ENCODE data around the gene ARHGEF10L. TPM values are rescaled to one million over a fixed set of nuclear protein-coding genes. Genes with fewer than 3 reads are reported as not detected.
"Not testable (repeated sequence)": the region's sequence is repeated elsewhere in the genome, so short reads cannot be mapped to it uniquely, and the experiment has no call there.

Gene ARHGEF10L, protein sequence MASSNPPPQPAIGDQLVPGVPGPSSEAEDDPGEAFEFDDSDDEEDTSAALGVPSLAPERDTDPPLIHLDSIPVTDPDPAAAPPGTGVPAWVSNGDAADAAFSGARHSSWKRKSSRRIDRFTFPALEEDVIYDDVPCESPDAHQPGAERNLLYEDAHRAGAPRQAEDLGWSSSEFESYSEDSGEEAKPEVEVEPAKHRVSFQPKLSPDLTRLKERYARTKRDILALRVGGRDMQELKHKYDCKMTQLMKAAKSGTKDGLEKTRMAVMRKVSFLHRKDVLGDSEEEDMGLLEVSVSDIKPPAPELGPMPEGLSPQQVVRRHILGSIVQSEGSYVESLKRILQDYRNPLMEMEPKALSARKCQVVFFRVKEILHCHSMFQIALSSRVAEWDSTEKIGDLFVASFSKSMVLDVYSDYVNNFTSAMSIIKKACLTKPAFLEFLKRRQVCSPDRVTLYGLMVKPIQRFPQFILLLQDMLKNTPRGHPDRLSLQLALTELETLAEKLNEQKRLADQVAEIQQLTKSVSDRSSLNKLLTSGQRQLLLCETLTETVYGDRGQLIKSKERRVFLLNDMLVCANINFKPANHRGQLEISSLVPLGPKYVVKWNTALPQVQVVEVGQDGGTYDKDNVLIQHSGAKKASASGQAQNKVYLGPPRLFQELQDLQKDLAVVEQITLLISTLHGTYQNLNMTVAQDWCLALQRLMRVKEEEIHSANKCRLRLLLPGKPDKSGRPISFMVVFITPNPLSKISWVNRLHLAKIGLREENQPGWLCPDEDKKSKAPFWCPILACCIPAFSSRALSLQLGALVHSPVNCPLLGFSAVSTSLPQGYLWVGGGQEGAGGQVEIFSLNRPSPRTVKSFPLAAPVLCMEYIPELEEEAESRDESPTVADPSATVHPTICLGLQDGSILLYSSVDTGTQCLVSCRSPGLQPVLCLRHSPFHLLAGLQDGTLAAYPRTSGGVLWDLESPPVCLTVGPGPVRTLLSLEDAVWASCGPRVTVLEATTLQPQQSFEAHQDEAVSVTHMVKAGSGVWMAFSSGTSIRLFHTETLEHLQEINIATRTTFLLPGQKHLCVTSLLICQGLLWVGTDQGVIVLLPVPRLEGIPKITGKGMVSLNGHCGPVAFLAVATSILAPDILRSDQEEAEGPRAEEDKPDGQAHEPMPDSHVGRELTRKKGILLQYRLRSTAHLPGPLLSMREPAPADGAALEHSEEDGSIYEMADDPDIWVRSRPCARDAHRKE (N-terminal part only)
- total RNA-seq = 1 to 10 TPM in 1 of 3 donors, under 1 TPM in 2; 0.70 to 1.7 (median 0.94) TPM
- 2.2 TPM for total RNA-seq (2013)

DNA sequence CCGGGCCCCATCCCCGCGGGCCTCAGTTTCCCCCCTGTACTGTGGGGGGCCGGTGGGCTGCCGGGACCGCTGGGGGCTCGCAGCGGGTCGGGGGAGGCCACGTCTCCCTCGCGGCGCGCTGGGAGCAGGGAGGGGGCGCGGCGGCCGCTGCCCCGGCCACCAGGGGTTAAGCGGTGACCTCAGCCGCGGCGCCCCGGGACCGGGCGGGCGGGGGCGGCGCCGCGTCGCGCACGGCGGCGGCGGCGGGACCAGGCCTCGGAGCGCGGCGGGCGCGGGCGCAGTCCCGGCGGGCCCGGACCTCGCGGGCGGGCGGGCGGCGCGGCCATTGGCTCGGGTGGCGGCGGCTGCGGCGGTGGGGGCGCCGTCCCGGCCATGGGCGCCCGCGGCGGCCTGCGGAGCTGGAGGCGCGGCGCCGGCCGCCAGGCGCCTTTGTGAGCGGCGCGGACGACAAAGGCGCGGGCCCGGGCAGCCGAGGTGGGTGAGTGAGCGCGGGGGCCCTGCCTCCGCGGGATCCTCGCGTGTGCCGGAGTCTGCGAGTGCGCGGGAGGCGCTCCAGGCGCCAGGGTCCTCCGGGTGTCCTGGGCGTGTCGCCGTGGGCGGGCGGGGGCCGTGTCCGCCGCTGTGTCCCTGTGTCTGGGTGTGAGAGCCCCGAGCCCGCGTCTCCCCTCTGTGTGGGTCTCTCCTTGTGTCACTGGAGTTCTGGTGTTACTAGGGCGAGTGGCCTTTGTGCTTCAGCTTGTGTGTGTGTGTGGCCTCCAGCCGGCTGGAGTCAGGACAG is at the start of gene ARHGEF10L:
TSS of gene ARHGEF10L (plus strand) at position 222 of the 778 bp plus-strand sequence. CDS start 40,898 bp downstream, outside the sequence.
- Mint-ChIP-seq H3K9me3 (no peaks in the 10 kb centered on the region), H3K4me3 (peak within 1 kb of the TSS; percentile 40), H3K27me3 (ENCODE audit: low read depth in 2 of 2) (peaks cover 43 to 48% of the 10 kb centered on the region in 2 donors), H3K4me1 (peaks cover 0 to 3% of the 10 kb centered on the region in 2 donors), H3K36me3 (no peaks in the 10 kb centered on the region), H3K27ac (no peak within 1 kb of the TSS)
- no peak for DNase-seq
- H3K4me3 ChIP-seq (ENCODE audit: low read length) = no peak within 1 kb of the TSS
- no peak within 1 kb of the TSS for H3K27ac ChIP-seq (ENCODE audit: low read length)
- H3K4me1 ChIP-seq (ENCODE audit: control insufficient read depth, insufficient read depth, low read length) = peaks cover 9% of the 10 kb centered on the region
- intact Hi-C loops (cut with micrococcal nuclease) = no loop called here
- 1% methylated on average over 108 of the region's 108 CpGs for WGBS (ENCODE audit: insufficient coverage)
- no peaks in the 10 kb centered on the region for H3K9me3 ChIP-seq (ENCODE audit: control insufficient read depth, insufficient read depth, low read length)
- H3K36me3 ChIP-seq (ENCODE audit: control insufficient read depth, insufficient read depth, low read length) = no peaks in the 10 kb centered on the region
- TF ChIP-seq, protein P1, sequence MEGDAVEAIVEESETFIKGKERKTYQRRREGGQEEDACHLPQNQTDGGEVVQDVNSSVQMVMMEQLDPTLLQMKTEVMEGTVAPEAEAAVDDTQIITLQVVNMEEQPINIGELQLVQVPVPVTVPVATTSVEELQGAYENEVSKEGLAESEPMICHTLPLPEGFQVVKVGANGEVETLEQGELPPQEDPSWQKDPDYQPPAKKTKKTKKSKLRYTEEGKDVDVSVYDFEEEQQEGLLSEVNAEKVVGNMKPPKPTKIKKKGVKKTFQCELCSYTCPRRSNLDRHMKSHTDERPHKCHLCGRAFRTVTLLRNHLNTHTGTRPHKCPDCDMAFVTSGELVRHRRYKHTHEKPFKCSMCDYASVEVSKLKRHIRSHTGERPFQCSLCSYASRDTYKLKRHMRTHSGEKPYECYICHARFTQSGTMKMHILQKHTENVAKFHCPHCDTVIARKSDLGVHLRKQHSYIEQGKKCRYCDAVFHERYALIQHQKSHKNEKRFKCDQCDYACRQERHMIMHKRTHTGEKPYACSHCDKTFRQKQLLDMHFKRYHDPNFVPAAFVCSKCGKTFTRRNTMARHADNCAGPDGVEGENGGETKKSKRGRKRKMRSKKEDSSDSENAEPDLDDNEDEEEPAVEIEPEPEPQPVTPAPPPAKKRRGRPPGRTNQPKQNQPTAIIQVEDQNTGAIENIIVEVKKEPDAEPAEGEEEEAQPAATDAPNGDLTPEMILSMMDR (IDR thresholded peaks at IDR 0.05) = no peak
- no peak for ATAC-seq
- H3K27me3 ChIP-seq (ENCODE audit: control insufficient read depth, insufficient read depth, low read length) = peaks cover 8% of the 10 kb centered on the region

DNA sequence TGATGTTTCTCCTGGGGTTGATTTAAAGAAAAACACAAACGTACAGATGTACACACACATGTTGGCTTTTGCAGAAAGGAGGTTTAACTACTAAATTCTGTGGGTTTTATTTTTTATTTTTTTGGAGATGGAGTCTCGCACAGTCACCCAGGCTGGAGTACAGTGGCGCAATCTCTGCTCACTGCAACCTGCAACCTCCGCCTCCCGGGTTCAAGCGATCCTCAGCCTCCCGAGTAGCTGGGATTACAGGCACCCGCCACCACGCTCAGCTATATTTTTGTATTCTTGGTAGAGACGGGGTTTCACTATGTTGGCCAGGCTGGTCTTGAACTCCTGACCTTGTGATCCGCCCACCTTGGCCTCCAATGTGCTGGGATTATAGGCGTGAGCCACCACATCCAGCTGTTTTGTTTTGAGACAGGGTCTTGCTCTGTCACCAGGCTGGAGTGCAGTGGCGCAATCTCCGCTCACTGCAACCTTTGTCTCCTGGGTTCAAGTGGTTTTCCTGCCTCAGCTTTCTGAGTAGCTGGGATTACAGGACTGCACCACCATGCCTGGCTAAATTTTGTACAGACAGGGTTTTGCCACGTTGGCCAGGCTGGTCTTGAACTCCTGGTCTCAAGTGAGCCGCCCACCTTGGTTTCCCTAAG is 49.6 kb upstream of the ARHGEF10L start:
- H3K27me3 ChIP-seq (ENCODE audit: control insufficient read depth, insufficient read depth, low read length); H3K36me3 ChIP-seq (ENCODE audit: control insufficient read depth, insufficient read depth, low read length); H3K27me3 Mint-ChIP-seq (ENCODE audit: low read depth in 2 of 2); ATAC-seq; intact Hi-C loops (cut with micrococcal nuclease); H3K4me1 Mint-ChIP-seq; DNase-seq; H3K9me3 ChIP-seq (ENCODE audit: control insufficient read depth, insufficient read depth, low read length); H3K4me3 Mint-ChIP-seq; H3K27ac Mint-ChIP-seq; H3K4me3 ChIP-seq (ENCODE audit: low read length); H3K9me3 Mint-ChIP-seq; H3K4me1 ChIP-seq (ENCODE audit: control insufficient read depth, insufficient read depth, low read length); H3K36me3 Mint-ChIP-seq; H3K27ac ChIP-seq (ENCODE audit: low read length): not testable (repeated sequence)
- WGBS (ENCODE audit: insufficient coverage) = 92% methylated on average over 16 of the region's 16 CpGs

DNA sequence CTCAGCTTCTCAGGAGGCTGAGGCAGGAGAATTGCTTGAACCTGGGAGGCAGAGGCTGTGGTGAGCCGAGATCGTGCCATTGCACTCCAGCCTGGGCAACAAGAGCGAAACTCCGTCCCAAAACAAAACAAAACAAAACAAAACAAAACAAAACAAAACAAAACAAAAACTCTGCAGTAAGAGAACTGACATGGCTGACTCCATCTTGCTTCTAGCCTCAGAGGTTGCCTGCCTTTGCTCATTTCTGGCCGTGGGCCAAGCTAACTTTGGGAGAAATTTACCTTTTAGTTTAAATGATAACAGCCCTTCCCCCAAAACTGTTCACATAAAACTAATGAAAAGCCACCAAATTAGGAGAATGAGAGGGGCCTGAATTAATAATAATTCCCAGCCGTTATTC is 48.8 kb upstream of the ARHGEF10L start:
- WGBS (ENCODE audit: insufficient coverage) = 89% methylated on average over 5 of the region's 6 CpGs
- intact Hi-C loops (cut with micrococcal nuclease); H3K4me3 Mint-ChIP-seq: not testable (repeated sequence)

More for the DNA sequence above, 48.8 kb upstream of the ARHGEF10L start:
- not testable (repeated sequence) for H3K36me3 Mint-ChIP-seq; H3K27me3 ChIP-seq (ENCODE audit: control insufficient read depth, insufficient read depth, low read length); ATAC-seq; H3K4me1 ChIP-seq (ENCODE audit: control insufficient read depth, insufficient read depth, low read length); H3K4me1 Mint-ChIP-seq; H3K27me3 Mint-ChIP-seq (ENCODE audit: low read depth in 2 of 2); H3K9me3 ChIP-seq (ENCODE audit: control insufficient read depth, insufficient read depth, low read length); H3K4me3 ChIP-seq (ENCODE audit: low read length); DNase-seq; H3K9me3 Mint-ChIP-seq; H3K27ac ChIP-seq (ENCODE audit: low read length); H3K36me3 ChIP-seq (ENCODE audit: control insufficient read depth, insufficient read depth, low read length); H3K27ac Mint-ChIP-seq
